H1 (cell line): ENCODE measurements around the gene CD46. TPM values are rescaled to one million over a fixed set of nuclear protein-coding genes. Genes with fewer than 3 reads are reported as not detected.

Experiments
- CTCF ChIA-PET: fragments of 300-600 bp; sonication (Branson Sonifier 250); formaldehyde crosslinking; loops from one replicate; lab custom pipeline; 2021; ENCODE audit not compliant: partially characterized antibody; lab: Charles Lee
- POLR2A ChIA-PET: fragments of 300-600 bp; sonication (Branson Sonifier 250); formaldehyde crosslinking; loops from one replicate; lab custom pipeline; 2021; ENCODE audit warnings: inconsistent platforms; ENCODE audit not compliant: partially characterized antibody; lab: Charles Lee
- DNase-seq, 2 experiments: peaks; one replicate each; pipeline versions ENCODE4 v3.0.0 to v3.0.0-alpha.2; 2010 to 2022; ENCODE audit warnings: low spot score in 2 of 2, low read depth in 1 of 2, mixed read lengths in 1 of 2
- FAIRE-seq: peaks from 2 replicates; lab custom pipeline; 2011; peaks lifted over from hg19 to GRCh38; lab: Jason Lieb, UNC
- H2AFZ ChIP-seq: 2 replicates; pipeline ENCODE4 v1.8.1; 2012; ENCODE audit warnings: low read length, inconsistent platforms
- H2AK5ac ChIP-seq: 2 replicates; pipeline ENCODE4 v1.6.1; 2013; ENCODE audit warnings: low read depth, low read length
- H2BK120ac ChIP-seq: replicated peaks from 2 replicates; pipeline ENCODE3; 2013; ENCODE audit warnings: low read depth, low read length, inconsistent platforms
- H2BK12ac ChIP-seq: 2 replicates; pipeline ENCODE4 v1.6.1; 2013; ENCODE audit warnings: low read depth, low read length
- H2BK15ac ChIP-seq: 2 replicates; pipeline ENCODE4 v1.6.1; 2013; ENCODE audit warnings: low read length
- H2BK20ac ChIP-seq: 2 replicates; pipeline ENCODE4 v1.6.1; 2013; ENCODE audit warnings: low read length
- H2BK5ac ChIP-seq: 2 replicates; pipeline ENCODE4 v1.6.1; 2013; ENCODE audit warnings: low read depth, low read length
- H3K14ac ChIP-seq: 2 replicates; pipeline ENCODE4 v1.6.1; 2013; ENCODE audit warnings: inconsistent platforms; ENCODE audit not compliant: insufficient read length
- H3K18ac ChIP-seq: 2 replicates; pipeline ENCODE4 v1.6.1; 2013; ENCODE audit warnings: low read length; ENCODE audit errors: extremely low read depth
- H3K23ac ChIP-seq: 2 replicates; pipeline ENCODE4 v1.6.1; 2013; ENCODE audit warnings: inconsistent platforms; ENCODE audit not compliant: insufficient read length
- H3K23me2 ChIP-seq: 2 replicates; pipeline ENCODE4 v1.6.1; 2013; ENCODE audit warnings: low read depth, low read length
- H3K27ac ChIP-seq: 2 replicates; pipeline ENCODE4 v1.6.1; 2011; ENCODE audit warnings: low read depth, low read length, inconsistent platforms
- H3K27me3 ChIP-seq, 4 experiments: replicated peaks in 1 of 4; 1 replicate in 1 of 4; 2 replicates in 3 of 4; pipeline versions ENCODE4 v1.6.1 to v1.8.1; 2011 to 2013; ENCODE audit warnings: low read length in 3 of 4, mild to moderate bottlenecking in 3 of 4, inconsistent platforms in 2 of 4, mixed read lengths in 2 of 4, moderate library complexity in 1 of 4; ENCODE audit not compliant: control insufficient read depth in 3 of 4, insufficient read depth in 3 of 4; ENCODE audit errors: extremely low read depth in 1 of 4
- H3K36me3 ChIP-seq, 4 experiments: 2 replicates each; pipeline versions ENCODE4 v1.6.1 to v1.8.1; 2011 to 2013; ENCODE audit warnings: mild to moderate bottlenecking in 4 of 4, low read length in 3 of 4, moderate library complexity in 2 of 4, control low read depth in 1 of 4, inconsistent platforms in 1 of 4; ENCODE audit not compliant: insufficient read depth in 4 of 4, control insufficient read depth in 2 of 4
- H3K4ac ChIP-seq: replicated peaks from 2 replicates; pipeline ENCODE3; 2013; ENCODE audit warnings: low read length, low read depth, mixed read lengths, inconsistent platforms; ENCODE audit not compliant: insufficient read length
- H3K4me1 ChIP-seq, 4 experiments: replicated peaks in 1 of 4; 1 replicate in 1 of 4; 2 replicates in 3 of 4; pipeline versions ENCODE4 v1.6.1 to v1.8.1; 2011 to 2013; ENCODE audit warnings: low read length in 3 of 4, inconsistent platforms in 2 of 4, mixed read lengths in 1 of 4; ENCODE audit not compliant: insufficient read depth in 4 of 4, control insufficient read depth in 3 of 4
- H3K4me2 ChIP-seq, 2 experiments: 2 replicates each; pipeline versions ENCODE4 v1.6.1 to v1.8.1; 2011 to 2013; ENCODE audit warnings: low read depth in 2 of 2, low read length in 2 of 2, control low read depth in 1 of 2, inconsistent platforms in 1 of 2, mild to moderate bottlenecking in 1 of 2; ENCODE audit not compliant: insufficient read depth in 1 of 2
- H3K4me3 ChIP-seq, 4 experiments: fragments of 200-600, 300-600 bp in 1 of 4; sonication (generic), shearing (Covaris generic), sonication (Bioruptor Twin) in 1 of 4; 2 replicates each; pipeline versions ENCODE4 v1.5.1 to v1.8.1; 2011 to 2016; ENCODE audit warnings: low read length in 4 of 4, low read depth in 3 of 4, control low read depth in 2 of 4, inconsistent platforms in 2 of 4, mild to moderate bottlenecking in 2 of 4, mixed read lengths in 1 of 4, moderate library complexity in 1 of 4; ENCODE audit not compliant: insufficient read depth in 2 of 4; ENCODE audit errors: extremely low read depth in 1 of 4
- H3K56ac ChIP-seq: replicated peaks from 2 replicates; pipeline ENCODE3; 2013; ENCODE audit warnings: low read depth, mild to moderate bottlenecking, mixed read lengths, low read length, inconsistent platforms; ENCODE audit not compliant: insufficient read length
- H3K79me1 ChIP-seq: 2 replicates; pipeline ENCODE4 v1.6.1; 2013; ENCODE audit warnings: low read depth, low read length, control low read depth
- H3K79me2 ChIP-seq, 2 experiments: 2 replicates each; pipeline versions ENCODE4 v1.6.1 to v1.8.1; 2012 to 2013; ENCODE audit warnings: low read length in 2 of 2, mild to moderate bottlenecking in 2 of 2, inconsistent platforms in 1 of 2; ENCODE audit not compliant: insufficient read depth in 2 of 2, control insufficient read depth in 1 of 2
- H3K9ac ChIP-seq, 4 experiments: replicated peaks in 1 of 4; 1 replicate in 1 of 4; 2 replicates in 3 of 4; pipeline versions ENCODE4 v1.6.1 to v1.8.1; 2011 to 2013; ENCODE audit warnings: low read depth in 3 of 4, low read length in 3 of 4, control low read depth in 2 of 4, mild to moderate bottlenecking in 2 of 4, moderate library complexity in 2 of 4, inconsistent platforms in 1 of 4; ENCODE audit errors: extremely low read depth in 1 of 4
- H3K9me3 ChIP-seq, 2 experiments: 2 replicates each; pipeline versions ENCODE4 v1.6.1 to v1.8.1; 2012 to 2013; ENCODE audit warnings: mild to moderate bottlenecking in 2 of 2, moderate library complexity in 2 of 2, control low read depth in 1 of 2, inconsistent platforms in 1 of 2, low read depth in 1 of 2, low read length in 1 of 2, mixed read lengths in 1 of 2; ENCODE audit not compliant: insufficient read depth in 2 of 2
- H4K20me1 ChIP-seq, 2 experiments: replicated peaks in 1 of 2; 2 replicates each; pipeline versions ENCODE3 to v1.8.1; 2011 to 2013; ENCODE audit warnings: inconsistent platforms in 2 of 2, low read length in 2 of 2, mild to moderate bottlenecking in 1 of 2; ENCODE audit not compliant: insufficient read depth in 2 of 2, control insufficient read depth in 1 of 2
- H4K5ac ChIP-seq: 2 replicates; pipeline ENCODE4 v1.6.1; 2013; ENCODE audit warnings: low read length, low read depth, mixed read lengths, inconsistent platforms; ENCODE audit not compliant: insufficient read length
- H4K8ac ChIP-seq: 2 replicates; pipeline ENCODE4 v1.8.0; 2013; ENCODE audit warnings: mild to moderate bottlenecking, moderate library complexity, low read length, inconsistent platforms; ENCODE audit not compliant: insufficient read depth; ENCODE audit errors: extremely low read depth
- H4K91ac ChIP-seq: replicated peaks from 2 replicates; pipeline ENCODE3; 2013; ENCODE audit warnings: low read length, mixed read lengths, inconsistent platforms; ENCODE audit not compliant: insufficient read length
- ATF2 ChIP-seq: IDR thresholded peaks from 2 replicates; pipeline ENCODE4 v1.6.1; 2012; ENCODE audit warnings: low read length, inconsistent platforms
- CBX8 ChIP-seq: fragments of 300-800, 300-1000 bp; sonication (generic); IDR thresholded peaks from 2 replicates; pipeline ENCODE4 v1.7.1; 2016; ENCODE audit warnings: low read depth, low read length, borderline replicate concordance
- FOSL1 ChIP-seq: IDR thresholded peaks from 2 replicates; pipeline ENCODE4 v1.6.1; 2011; ENCODE audit warnings: mild to moderate bottlenecking, low read depth, low read length, moderate library complexity; ENCODE audit not compliant: insufficient read depth
- GABPA ChIP-seq: IDR thresholded peaks from 2 replicates; pipeline ENCODE4 v1.6.1; 2011; ENCODE audit warnings: mild to moderate bottlenecking, low read length, moderate library complexity, borderline replicate concordance; ENCODE audit not compliant: insufficient read depth
- JUND ChIP-seq: IDR thresholded peaks from 2 replicates; pipeline ENCODE4 v1.6.1; 2011; ENCODE audit warnings: mild to moderate bottlenecking, improper control_type of control experiment, low read length
- KDM1A ChIP-seq: fragments of 200-600, 300-600 bp; sonication (generic); IDR thresholded peaks from 2 replicates; pipeline ENCODE4 v1.7.1; 2016; ENCODE audit warnings: mild to moderate bottlenecking, low read length, borderline replicate concordance
- POLR2A ChIP-seq, 2 experiments: IDR thresholded peaks; 1 replicate in 1 of 2; 2 replicates in 1 of 2; pipeline ENCODE4 v1.6.1; 2011; ENCODE audit warnings: low read depth in 2 of 2, low read length in 2 of 2, mild to moderate bottlenecking in 2 of 2; ENCODE audit errors: control extremely low read depth in 1 of 2
- POLR2AphosphoS5 ChIP-seq: IDR thresholded peaks from 2 replicates; pipeline ENCODE4 v1.6.1; 2011; ENCODE audit warnings: low read depth, low read length
- POU5F1 ChIP-seq: IDR thresholded peaks from 2 replicates; pipeline ENCODE4 v1.6.1; 2011; ENCODE audit warnings: low read depth, mild to moderate bottlenecking, low read length, moderate library complexity
- SP1 ChIP-seq: IDR thresholded peaks from 2 replicates; pipeline ENCODE4 v1.6.1; 2011; ENCODE audit warnings: low read depth, low read length
- SP4 ChIP-seq: IDR thresholded peaks from 2 replicates; pipeline ENCODE4 v1.6.1; 2012; ENCODE audit warnings: low read length, inconsistent platforms
- SRF ChIP-seq: IDR thresholded peaks from 2 replicates; pipeline ENCODE4 v1.6.1; 2011; ENCODE audit warnings: mild to moderate bottlenecking, low read depth, low read length, moderate library complexity
- USF2 ChIP-seq: IDR thresholded peaks from 2 replicates; pipeline ENCODE4 v1.6.1; 2011; ENCODE audit warnings: low read length, improper control_type of control experiment
- WGBS, 2 experiments: shearing (Covaris generic) in 1 of 2; methylation state at CpG; one replicate each; pipeline versions ENCODE4 v1.1.6 to v1.1.7; 2013 to 2015; ENCODE audit warnings: low lambda C conversion rate in 2 of 2, mixed read lengths in 2 of 2, inconsistent platforms in 1 of 2, low coverage in 1 of 2, missing lambda C conversion rate in 1 of 2; ENCODE audit not compliant: insufficient replicate concordance in 2 of 2, insufficient coverage in 1 of 2, insufficient read length in 1 of 2; ENCODE audit errors: extremely low coverage in 1 of 2, missing lambda C conversion rate in 1 of 2; 5-methylcytosine and 5-hydroxymethylcytosine counted together
- polyA plus RNA-seq, 7 experiments: library from polyadenylated mRNA; depleted of rRNA in 3 of 7; stranded (reverse) in 5 of 7; unstranded in 2 of 7; fragments of >200 nt in 5 of 7; fragments of 200-250 nt in 2 of 7; gene quantifications; 1 replicate in 5 of 7; 2 replicates in 1 of 7; 4 replicates in 1 of 7; pipeline versions ENCODE4 v1.2.1 to v1.2.3, GENCODE V29; 2011 to 2013; ENCODE audit warnings: missing spikeins in 2 of 7, mixed read lengths in 2 of 7
- total RNA-seq: library from RNA; stranded (reverse); fragmentation: NEBNext Ultra II Directional; extraction: Animal tissue kit (Norgen Biotek cat#: 25700); gene quantifications from 2 replicates; pipeline ENCODE4 v1.2.1, GENCODE V29; 2021

CD46 gene
- total and polyA plus RNA-seq, 2 of the 8 experiments (the other 6 are each of a cell fraction or from before 2014, with no cell fraction given) = 60.9 to 113 TPM

- Histone ChIP-seq H3K14ac (no peak overlapping the region), H3K23ac (no peak overlapping the region), H2BK20ac (no peak overlapping the region), H3K79me1 (no peaks in the 10 kb centered on the region), H2AFZ (no peak overlapping the region), H3K4me1 (peaks cover 0 to 2% (median 0%) of the 10 kb centered on the region in 4 experiments; a peak in 1 of 7 replicates), H2AK5ac (no peak overlapping the region), H3K27ac (no peak overlapping the region), H2BK120ac (no peak overlapping the region), H3K4me3 (no peak overlapping the region), H4K20me1 (no peaks in the 10 kb centered on the region), H3K27me3 (no peaks in the 10 kb centered on the region), H2BK15ac (no peak overlapping the region), H4K91ac (no peak overlapping the region), H3K4me2 (no peak overlapping the region), H2BK5ac (no peak overlapping the region), H3K56ac (no peak overlapping the region), H3K79me2 (no peaks in the 10 kb centered on the region), H3K4ac (no peak overlapping the region), H4K8ac (no peak overlapping the region), H3K23me2 (no peaks in the 10 kb centered on the region), H4K5ac (no peak overlapping the region), H2BK12ac (no peak overlapping the region), H3K36me3 (no peaks in the 10 kb centered on the region), H3K9ac (no peak overlapping the region), H3K18ac (no peak overlapping the region), H3K9me3 (no peaks in the 10 kb centered on the region)
- ChIA-PET POLR2A (no interaction called here), CTCF (interaction anchor here (1.4 to 3.3 kb wide), 3 partner anchors 12 to 59 kb away, joined by 3 to 33 read pairs (median 4); no protein-coding TSS in a partner anchor)
- WGBS, 2 experiments = 91% methylated on average over 7 of the region's 7 CpGs; no CpG with 5 or more reads in 1 of the 2 experiments
- no peak for DNase-seq
- FAIRE-seq = no peak
- no peak for TF ChIP-seq SRF
- TF ChIP-seq POLR2AphosphoS5 = no peak
- TF ChIP-seq ATF2 = no peak
- TF ChIP-seq SP4 = no peak
- no peak for TF ChIP-seq GABPA
- no peak for TF ChIP-seq SP1
- no peak for TF ChIP-seq POLR2A (IDR thresholded peaks at IDR 0.05; ENCODE audit: control extremely low read depth in 1 of 2, low read depth in 2 of 2, low read length in 2 of 2)
- no peak for TF ChIP-seq FOSL1
- no peak for TF ChIP-seq KDM1A
- TF ChIP-seq POU5F1 = no peak
- no peak for TF ChIP-seq CBX8
- TF ChIP-seq USF2 = no peak
- no peak for TF ChIP-seq JUND
These were observed 65.3 kb downstream of the CD46 start for GRCh38 chr1:207817166-207817565.
